Adipocyte (in vitro differentiated cells): Measurements from ENCODE around the gene LRIT2.
A peak's percentile ranks its signal among the peaks of the same experiment; 100 is the strongest.

Experiments
- DNase-seq: peaks from one replicate; pipeline ENCODE4 v3.0.0-alpha.2; 2015; ENCODE audit warnings: low read depth
- H3K27me3 ChIP-seq: replicated peaks from 2 replicates; pipeline ENCODE4 v1.7.0; 2013; ENCODE audit warnings: mild to moderate bottlenecking, low read length, moderate library complexity; ENCODE audit not compliant: control insufficient read depth, insufficient read depth
- H3K36me3 ChIP-seq: 2 replicates; pipeline ENCODE4 v1.7.0; 2013; ENCODE audit warnings: low read length, mild to moderate bottlenecking, moderate library complexity; ENCODE audit not compliant: control insufficient read depth, insufficient read depth, severe bottlenecking
- H3K4me1 ChIP-seq: 2 replicates; pipeline ENCODE4 v1.7.0; 2013; ENCODE audit warnings: mild to moderate bottlenecking, low read length, moderate library complexity; ENCODE audit not compliant: control insufficient read depth, insufficient read depth
- H3K4me3 ChIP-seq: 2 replicates; pipeline ENCODE4 v1.7.0; 2013; ENCODE audit warnings: mild to moderate bottlenecking, low read length, moderate library complexity
- H3K9ac ChIP-seq: 2 replicates; pipeline ENCODE4 v1.7.0; 2013; ENCODE audit warnings: mild to moderate bottlenecking, low read length, moderate library complexity
- H3K9me3 ChIP-seq: 2 replicates; pipeline ENCODE4 v1.7.0; 2013; ENCODE audit warnings: mild to moderate bottlenecking, low read length, moderate library complexity; ENCODE audit not compliant: control insufficient read depth

Gene LRIT2

DNA sequence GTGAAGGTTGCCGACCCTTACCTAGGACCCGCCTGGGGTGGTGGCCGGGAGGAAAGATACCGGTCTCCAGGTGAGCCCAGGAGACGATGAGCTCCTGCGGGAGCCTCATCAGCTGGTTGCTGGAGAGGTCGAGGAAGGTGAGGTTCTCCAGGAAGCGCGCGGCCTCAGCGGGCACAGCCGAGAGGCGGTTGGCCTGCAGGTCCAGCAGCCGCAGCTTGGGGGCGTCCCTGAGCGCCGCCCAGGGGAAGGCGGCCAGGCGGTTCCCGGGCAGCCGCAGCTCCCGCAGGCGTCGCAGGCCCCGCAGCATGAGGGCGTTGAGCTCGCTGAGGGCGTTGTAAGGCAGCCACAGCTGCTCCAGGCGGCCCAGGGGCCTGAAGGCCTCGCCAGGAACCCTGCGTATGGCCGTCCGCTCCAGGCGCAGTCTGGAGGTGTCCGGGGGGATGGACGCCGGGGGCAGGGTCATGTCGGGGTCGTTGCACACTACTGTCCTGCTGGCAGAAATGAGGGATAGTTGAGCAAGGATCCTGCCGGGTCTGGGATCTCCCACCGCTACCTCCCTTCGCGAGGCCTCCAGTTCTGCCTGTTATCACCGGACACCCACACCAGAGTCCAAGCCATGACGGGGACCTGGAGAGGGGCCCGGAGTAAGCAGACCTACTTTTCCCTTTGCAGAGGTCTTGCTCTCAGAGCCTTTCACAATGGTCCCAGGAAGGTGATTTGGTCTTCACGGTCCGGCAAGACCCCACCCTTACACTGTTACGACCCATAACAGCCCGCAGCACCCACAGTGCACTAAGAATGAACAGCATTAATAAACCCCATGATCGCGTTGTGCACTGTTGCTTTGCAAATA is 12.1 kb upstream of the LRIT2 start:
- H3K36me3 ChIP-seq = no peaks in the 10 kb centered on the region
- no peaks in the 10 kb centered on the region for H3K4me1 ChIP-seq
- DNase-seq = no peak
- H3K9me3 ChIP-seq = no peaks in the 10 kb centered on the region
- H3K9ac ChIP-seq = no peak overlapping the region
- H3K27me3 ChIP-seq = peaks cover 29% of the 10 kb centered on the region
- no peak overlapping the region for H3K4me3 ChIP-seq

DNA sequence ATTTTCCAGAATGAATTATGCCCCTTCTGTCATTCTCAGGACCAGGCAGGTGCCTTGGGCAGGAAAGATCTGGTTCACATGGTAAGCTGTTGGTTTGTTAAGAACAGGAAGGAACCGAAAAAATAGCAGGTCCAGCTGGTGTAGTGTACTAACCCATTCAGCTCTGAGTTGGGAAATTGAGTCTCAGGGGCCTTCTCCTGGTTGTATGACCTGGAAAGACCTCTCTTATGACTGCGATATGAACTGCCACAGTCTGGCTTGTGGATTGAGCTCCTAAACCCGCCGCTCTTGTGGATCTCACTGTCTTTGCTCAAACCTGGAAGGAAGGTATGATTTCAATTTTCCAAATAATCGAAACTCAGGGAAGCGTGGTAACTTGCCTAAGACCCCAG is 11.5 kb upstream of the LRIT2 start:
- H3K9ac ChIP-seq = no peak overlapping the region
- DNase-seq = no peak
- H3K27me3 ChIP-seq = peaks cover 33% of the 10 kb centered on the region

DNA sequence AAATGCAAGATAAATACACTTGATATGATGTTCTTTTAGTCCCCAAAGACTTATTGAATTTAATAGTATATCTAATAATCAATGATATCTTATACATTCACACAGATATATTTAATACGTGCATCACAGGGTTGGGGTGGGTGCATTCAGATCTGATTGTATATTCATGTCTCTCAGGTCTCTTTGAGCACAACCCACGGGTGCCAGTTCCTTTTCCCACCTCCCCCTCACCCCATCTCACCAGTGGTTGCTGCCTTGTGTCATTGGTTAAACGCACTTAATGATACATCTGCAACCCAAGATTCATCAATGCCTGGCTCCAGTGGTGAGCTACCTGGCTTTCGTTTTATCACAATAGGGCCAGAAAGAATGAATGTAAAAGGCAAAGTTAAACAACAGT is 9.8 kb upstream of the LRIT2 start:
- no peak overlapping the region for H3K9ac ChIP-seq
- no peak for DNase-seq
- H3K27me3 ChIP-seq = peaks cover 36% of the 10 kb centered on the region
- H3K4me3 ChIP-seq = no peak overlapping the region
- no peaks in the 10 kb centered on the region for H3K9me3 ChIP-seq
- peaks cover 10% of the 10 kb centered on the region for H3K4me1 ChIP-seq
- no peaks in the 10 kb centered on the region for H3K36me3 ChIP-seq

More for the DNA sequence above, 11.5 kb upstream of the LRIT2 start:
- H3K4me1 ChIP-seq = no peaks in the 10 kb centered on the region
- H3K4me3 ChIP-seq = no peak overlapping the region
- H3K36me3 ChIP-seq = no peaks in the 10 kb centered on the region
- no peaks in the 10 kb centered on the region for H3K9me3 ChIP-seq

DNA sequence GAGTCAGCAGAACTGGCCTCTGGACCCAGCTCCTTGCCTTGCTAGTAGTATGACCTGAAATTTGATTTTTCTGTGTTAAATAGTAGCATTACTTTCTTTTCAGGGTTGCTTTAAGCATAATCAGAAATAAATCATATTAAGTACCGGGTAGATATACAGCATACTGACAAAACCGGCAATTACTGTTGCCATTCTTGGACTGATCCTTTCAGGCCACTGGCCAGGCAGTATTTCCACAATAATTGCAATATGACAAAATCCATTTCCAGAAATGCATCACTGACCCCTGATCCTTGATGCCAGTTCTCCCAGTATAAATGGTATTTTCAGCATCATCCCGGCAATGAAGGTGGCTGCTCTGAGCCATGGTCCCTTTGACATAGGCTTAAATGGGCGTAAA is 9.1 kb upstream of the LRIT2 start:
- DNase-seq = no peak
- Histone ChIP-seq H3K4me1 (peaks cover 13% of the 10 kb centered on the region), H3K4me3 (no peak overlapping the region)

DNA sequence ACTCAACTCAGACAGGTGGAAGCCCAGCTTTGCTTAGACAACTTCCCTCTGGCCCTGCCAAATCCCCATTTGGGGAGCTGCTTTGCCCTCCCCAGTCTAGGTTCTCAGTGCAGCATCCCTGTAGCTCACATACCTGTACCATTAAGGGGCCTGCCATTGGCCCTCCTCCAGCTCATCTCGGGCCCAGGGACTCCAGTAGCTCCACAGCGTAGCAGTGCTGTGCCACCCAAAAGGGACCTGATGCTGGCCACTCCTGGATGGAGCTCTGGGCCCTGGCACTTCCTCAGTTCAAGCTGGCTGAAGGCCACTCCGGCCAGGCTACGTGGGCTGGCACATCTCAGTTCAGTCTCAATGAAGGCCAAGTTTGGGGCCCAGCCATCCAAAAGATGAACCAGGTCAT is 8.6 kb upstream of the LRIT2 start:
- no peak for DNase-seq
- Histone ChIP-seq H3K27me3 (peaks cover 28% of the 10 kb centered on the region), H3K36me3 (no peaks in the 10 kb centered on the region), H3K9ac (no peak overlapping the region), H3K4me1 (peaks cover 13% of the 10 kb centered on the region), H3K9me3 (no peaks in the 10 kb centered on the region), H3K4me3 (no peak overlapping the region)

More for the DNA sequence above, 9.1 kb upstream of the LRIT2 start:
- Histone ChIP-seq H3K36me3 (no peaks in the 10 kb centered on the region), H3K27me3 (peaks cover 33% of the 10 kb centered on the region), H3K9me3 (no peaks in the 10 kb centered on the region), H3K9ac (no peak overlapping the region)

DNA sequence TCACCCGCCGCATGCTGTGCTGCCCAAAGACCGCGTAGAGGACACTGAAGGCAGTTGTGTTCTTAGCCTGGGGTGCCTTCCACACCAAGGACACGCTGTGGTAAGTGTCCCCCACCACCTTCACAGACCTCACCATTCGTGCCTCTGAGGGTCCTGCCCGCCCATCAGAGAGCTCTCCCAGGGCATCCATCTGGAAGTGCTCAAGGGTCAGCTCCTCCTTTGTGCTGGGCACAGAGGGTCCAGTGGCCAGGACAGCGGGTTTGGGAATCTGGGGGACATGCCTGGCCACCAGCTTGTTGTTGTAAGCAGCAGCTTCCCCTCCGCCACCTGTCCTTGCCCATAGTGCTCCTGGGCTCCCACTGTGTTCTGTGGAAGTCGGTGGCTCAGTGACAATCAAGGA is 7.0 kb upstream of the LRIT2 start:
- H3K4me1 ChIP-seq = peaks cover 13% of the 10 kb centered on the region
- H3K9ac ChIP-seq = no peak overlapping the region
- no peaks in the 10 kb centered on the region for H3K9me3 ChIP-seq
- H3K27me3 ChIP-seq = peaks cover 28% of the 10 kb centered on the region
- no peaks in the 10 kb centered on the region for H3K36me3 ChIP-seq
- no peak overlapping the region for H3K4me3 ChIP-seq
- DNase-seq = no peak

DNA sequence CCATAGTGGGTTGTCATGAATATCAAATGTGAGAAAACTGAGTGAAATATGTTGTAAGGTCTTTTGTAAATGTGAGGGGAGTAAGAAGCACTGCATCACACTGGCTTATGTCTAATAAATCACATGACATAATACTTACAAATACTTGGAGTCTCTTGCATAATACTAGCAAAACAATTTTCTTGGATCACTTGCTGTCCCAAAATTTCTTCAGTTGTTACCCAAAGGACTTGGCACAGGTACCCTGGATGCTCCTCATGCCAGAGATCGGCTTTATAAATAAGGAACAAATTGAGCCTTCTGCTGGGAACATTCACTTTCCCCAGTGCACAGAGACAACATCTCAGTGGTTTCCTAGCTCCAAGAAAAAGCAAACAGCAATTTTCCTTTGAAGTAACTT is 5.0 kb upstream of the LRIT2 start:
- Histone ChIP-seq H3K27me3 (peaks cover 35% of the 10 kb centered on the region), H3K4me1 (peaks cover 13% of the 10 kb centered on the region), H3K9me3 (no peaks in the 10 kb centered on the region), H3K4me3 (no peak overlapping the region), H3K36me3 (no peaks in the 10 kb centered on the region), H3K9ac (no peak overlapping the region)
- DNase-seq = no peak

DNA sequence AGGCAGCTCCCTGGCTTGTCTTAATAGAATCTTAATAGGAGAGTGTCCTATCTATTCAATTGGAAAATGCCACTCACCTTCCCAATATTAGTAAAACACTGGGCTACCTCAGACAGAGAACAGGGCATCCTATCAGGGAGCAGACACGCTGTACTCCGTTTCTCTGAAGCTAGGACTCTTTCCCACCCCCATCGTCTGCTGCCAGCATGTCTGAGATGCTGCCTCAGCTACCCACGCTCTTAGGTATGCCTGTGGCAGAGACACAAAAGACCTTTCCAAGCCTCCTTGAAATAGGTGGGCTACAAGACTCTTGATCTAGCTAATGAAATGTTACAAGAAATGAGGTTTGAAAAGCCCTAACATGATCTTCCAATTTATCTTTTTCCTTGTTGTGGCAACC is 2.5 kb upstream of the LRIT2 start:
- DNase-seq = no peak
- no peaks in the 10 kb centered on the region for H3K36me3 ChIP-seq
- no peaks in the 10 kb centered on the region for H3K9me3 ChIP-seq
- no peak overlapping the region for H3K9ac ChIP-seq
- H3K27me3 ChIP-seq = peaks cover 37% of the 10 kb centered on the region
- peaks cover 13% of the 10 kb centered on the region for H3K4me1 ChIP-seq
- no peak overlapping the region for H3K4me3 ChIP-seq

DNA sequence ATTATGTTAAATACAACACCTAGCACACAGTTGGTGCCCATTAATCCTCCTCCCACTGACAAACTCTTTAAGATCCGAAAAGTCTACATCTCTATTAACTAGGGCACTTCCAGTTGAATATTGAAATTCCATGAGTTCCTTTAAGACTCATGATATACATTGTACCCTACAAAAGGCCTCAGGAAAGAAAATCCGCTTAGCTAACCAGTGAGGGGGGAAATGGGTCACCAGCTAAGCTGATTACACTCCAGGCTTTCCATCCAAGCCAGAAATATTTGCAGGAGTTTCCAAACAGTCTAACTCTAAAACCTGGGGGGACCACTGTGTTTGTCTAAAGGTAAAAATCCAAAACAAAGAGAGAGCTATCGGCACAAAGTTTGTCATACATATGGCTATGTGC is 1.3 kb upstream of the LRIT2 start:
- Histone ChIP-seq H3K4me3 (no peak overlapping the region), H3K36me3 (no peaks in the 10 kb centered on the region), H3K4me1 (peaks cover 13% of the 10 kb centered on the region), H3K9ac (no peak overlapping the region), H3K9me3 (no peaks in the 10 kb centered on the region), H3K27me3 (peaks cover 35% of the 10 kb centered on the region)
- DNase-seq = no peak

DNA sequence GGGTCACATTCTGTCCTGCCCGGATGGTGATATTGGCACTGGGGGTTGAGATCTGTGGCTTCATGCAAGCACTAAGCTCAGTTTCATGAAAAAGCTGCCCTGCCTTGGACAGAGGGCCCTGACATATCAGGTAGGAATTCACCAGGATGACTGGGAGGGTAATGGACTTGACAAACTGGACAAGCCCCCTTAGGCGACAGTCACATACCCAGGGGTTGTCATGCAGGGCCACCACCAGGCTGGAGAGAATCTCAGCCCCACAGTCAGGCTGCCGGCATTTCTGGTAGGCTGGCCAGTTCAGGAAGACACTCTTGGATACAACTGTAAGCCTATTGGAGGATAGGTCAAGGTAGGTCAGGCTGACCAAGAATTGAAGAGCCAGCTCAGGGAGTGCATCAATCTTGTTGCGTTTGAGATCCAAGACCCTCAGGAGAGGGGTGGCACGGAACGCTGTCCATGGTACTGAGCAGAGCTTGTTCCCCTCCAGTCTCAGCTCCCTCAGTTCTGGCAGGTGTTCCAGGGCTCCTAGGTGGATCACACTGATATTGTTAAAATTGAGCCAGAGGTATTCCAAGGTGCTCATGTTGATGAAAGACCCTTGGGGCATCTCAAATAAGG is 824 bp downstream of the LRIT2 start:
- H3K4me3 ChIP-seq = no peak overlapping the region
- peaks cover 3% of the 10 kb centered on the region for H3K9me3 ChIP-seq
- peaks cover 36% of the 10 kb centered on the region for H3K27me3 ChIP-seq
- no peak overlapping the region for H3K9ac ChIP-seq
- DNase-seq = peak; percentile 4
- no peaks in the 10 kb centered on the region for H3K4me1 ChIP-seq
- H3K36me3 ChIP-seq = no peaks in the 10 kb centered on the region

DNA sequence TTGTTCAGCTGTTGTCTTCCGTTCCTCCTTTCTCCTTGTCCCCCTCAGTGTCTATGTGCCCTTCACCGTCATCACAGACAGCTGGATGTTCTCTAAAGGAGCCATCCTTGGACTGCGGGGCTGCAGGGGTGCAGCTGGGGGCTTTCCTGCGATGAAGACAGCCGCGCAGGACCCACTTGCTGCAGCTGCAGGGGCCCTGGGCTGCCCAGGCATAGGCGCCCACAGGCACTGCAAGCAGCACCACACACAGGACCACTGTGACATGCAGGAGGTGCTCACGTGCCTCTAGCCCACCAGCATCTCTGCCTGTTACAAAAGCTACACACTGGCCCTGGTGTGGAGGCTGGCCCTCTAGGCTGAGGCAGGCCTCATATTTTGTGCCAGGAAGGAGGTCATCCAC is 3.4 kb downstream of the LRIT2 start:
- H3K4me1 ChIP-seq = no peaks in the 10 kb centered on the region
- H3K4me3 ChIP-seq = no peak overlapping the region
- peaks cover 37% of the 10 kb centered on the region for H3K27me3 ChIP-seq
- peaks cover 3% of the 10 kb centered on the region for H3K9me3 ChIP-seq
- no peak for DNase-seq
- no peaks in the 10 kb centered on the region for H3K36me3 ChIP-seq
- no peak overlapping the region for H3K9ac ChIP-seq
